GM20000 (cell line): Measurements from ENCODE around the gene MRPL42.
A peak's percentile ranks its signal among the peaks of the same experiment; 100 is the strongest.

Source experiments
- DNase-seq: peaks from one replicate; pipeline ENCODE4 v3.0.0; 2012; ENCODE audit warnings: low spot score
- TF ChIP-seq, protein P1 (sequence below): IDR thresholded peaks from 2 replicates; pipeline ENCODE4 v1.5.1; 2012; ENCODE audit warnings: mild to moderate bottlenecking, control low read depth; ENCODE audit errors: extremely low read depth, missing control alignments

The MRPL42 gene

DNA sequence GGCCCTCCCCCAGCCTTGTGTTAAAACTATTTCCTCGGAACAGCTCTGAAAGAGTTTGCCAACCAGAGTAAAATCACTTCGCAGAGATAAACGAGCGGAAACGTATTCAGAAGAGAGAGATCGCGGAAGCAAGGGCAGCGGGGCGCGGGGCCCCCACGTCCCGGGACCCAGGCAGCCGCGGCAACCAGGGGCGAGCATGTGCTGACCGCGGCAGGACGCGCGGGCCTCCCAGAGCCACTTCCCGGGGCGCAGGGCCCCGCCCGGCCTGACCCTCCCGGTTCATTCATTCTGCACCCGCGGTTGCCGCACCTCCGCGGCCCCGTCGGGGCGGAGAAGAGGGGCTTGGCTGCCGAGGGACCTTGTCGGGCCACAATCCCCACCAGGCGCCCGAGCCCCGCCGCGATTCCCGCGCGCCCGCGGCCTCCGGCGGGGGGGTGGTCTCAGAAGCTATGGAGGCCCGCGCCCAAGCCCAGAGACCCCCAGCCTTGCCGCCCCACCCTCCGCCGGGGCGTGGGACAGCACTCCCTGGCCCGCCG lies 26.2 kb upstream of the MRPL42 start:
- peak; percentile 48 for DNase-seq
- TF ChIP-seq, protein P1, sequence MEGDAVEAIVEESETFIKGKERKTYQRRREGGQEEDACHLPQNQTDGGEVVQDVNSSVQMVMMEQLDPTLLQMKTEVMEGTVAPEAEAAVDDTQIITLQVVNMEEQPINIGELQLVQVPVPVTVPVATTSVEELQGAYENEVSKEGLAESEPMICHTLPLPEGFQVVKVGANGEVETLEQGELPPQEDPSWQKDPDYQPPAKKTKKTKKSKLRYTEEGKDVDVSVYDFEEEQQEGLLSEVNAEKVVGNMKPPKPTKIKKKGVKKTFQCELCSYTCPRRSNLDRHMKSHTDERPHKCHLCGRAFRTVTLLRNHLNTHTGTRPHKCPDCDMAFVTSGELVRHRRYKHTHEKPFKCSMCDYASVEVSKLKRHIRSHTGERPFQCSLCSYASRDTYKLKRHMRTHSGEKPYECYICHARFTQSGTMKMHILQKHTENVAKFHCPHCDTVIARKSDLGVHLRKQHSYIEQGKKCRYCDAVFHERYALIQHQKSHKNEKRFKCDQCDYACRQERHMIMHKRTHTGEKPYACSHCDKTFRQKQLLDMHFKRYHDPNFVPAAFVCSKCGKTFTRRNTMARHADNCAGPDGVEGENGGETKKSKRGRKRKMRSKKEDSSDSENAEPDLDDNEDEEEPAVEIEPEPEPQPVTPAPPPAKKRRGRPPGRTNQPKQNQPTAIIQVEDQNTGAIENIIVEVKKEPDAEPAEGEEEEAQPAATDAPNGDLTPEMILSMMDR: no peak

DNA sequence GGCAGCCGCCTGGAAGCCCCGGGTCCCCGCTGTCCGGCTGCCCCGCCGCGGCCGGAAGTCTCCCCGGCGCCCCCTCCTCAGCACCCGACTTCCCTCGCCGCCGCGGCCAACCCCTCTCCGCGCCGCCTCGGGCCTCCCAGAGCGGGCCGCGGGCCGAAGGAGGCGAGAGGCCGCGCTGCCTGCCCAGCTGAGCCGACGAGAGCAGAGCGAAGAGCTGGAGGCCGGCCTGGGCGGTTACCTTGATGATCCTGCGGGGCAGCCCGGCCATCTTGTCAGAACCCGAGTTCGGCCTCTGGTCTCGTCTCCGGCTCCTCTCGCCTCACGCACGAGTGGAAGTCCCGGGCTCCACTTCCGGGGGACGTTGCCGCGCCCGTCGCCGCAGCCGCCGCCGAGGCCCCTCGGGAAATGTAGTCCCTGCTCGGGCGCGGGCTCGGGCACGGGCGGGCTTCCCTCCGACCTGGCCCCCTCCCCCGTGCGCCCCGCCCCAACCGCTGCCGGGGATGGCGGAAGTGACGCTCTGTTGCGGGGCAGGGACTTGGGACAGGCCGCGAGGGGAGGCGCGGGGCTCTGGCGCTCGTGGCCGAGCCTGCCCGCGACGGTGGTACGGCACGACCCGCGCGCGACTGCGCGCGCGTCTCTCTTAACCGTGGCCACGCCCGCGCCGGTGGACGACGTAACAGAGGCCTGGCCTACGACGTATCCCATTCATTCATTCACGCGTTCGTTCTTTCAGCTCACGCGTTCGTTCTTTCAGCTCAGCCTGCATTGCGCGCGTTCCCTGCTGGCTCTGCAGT lies 25.5 kb upstream of the MRPL42 start, which contains the start of gene UBE2N:
Gene UBE2N, minus strand, starts transcription at position 331 of the 794 bp plus-strand sequence. Its CDS starts 63 bp downstream, at position 268.
- peak; percentile 96 for DNase-seq
- TF ChIP-seq, protein P1: no peak

DNA sequence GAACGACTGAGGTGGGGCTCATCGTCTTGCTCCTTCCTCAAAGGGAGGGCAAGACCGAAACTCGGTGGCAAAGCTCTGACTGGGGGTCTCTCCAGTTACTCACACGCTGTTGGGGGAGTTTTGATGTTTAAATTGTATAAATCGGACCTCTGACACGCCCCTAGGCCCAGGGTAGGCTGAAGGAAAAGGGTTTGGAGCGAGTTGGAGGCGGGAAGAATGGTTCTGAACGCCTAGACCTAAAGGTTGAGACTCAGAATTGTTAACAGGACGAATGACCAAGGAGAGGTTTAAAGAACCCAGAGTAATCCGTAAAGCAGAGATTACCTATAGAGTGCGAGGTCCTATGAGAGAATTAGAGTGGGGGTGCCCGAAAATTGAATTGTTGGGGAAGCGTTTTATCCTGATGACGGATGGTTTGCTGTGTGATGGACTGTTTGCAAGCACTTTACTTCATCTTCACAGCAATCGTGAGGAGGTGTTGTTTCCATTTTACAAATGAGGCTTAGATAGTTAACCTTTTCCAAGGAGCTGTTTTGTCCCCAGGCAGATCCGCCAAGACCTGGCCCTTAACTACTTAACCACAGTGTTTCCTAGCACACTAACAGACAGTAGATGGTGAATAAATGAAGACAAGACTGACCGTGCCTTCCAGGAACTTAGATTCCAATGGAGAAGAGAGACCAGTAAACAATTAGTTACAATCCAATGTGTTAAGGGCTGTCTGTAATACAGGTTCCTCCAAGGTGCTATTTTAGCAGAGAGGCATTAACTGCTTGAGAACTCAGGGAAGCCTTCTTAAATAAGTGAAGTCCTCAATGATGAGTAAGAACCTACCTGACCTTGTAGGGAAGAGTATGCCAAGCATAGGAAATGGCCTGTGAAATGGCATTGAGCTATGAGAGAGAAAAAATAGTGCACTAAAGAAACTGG lies 24.6 kb upstream of the MRPL42 start:
- DNase-seq: no peak
- TF ChIP-seq, protein P1: no peak

DNA sequence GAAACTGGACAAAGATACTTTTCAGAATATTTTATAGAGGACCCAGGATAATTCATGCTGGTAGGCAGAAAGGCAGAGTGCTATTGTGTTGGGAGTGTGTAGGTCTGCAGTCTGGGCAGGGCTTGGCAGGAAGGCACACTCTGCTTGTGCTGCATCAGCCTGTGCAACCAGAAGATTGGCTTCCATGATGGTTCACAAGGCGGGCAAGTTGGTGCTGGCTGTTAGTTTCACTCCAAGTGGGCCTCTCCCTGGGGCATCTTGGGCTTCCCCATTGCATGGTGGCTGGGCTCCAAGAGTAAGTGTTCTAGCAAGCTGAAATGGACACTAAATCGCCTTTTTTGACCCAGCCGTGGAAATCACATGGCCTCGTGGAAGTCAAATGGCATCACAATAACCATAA lies 23.7 kb upstream of the MRPL42 start:
- no peak for DNase-seq
- TF ChIP-seq, protein P1: no peak

DNA sequence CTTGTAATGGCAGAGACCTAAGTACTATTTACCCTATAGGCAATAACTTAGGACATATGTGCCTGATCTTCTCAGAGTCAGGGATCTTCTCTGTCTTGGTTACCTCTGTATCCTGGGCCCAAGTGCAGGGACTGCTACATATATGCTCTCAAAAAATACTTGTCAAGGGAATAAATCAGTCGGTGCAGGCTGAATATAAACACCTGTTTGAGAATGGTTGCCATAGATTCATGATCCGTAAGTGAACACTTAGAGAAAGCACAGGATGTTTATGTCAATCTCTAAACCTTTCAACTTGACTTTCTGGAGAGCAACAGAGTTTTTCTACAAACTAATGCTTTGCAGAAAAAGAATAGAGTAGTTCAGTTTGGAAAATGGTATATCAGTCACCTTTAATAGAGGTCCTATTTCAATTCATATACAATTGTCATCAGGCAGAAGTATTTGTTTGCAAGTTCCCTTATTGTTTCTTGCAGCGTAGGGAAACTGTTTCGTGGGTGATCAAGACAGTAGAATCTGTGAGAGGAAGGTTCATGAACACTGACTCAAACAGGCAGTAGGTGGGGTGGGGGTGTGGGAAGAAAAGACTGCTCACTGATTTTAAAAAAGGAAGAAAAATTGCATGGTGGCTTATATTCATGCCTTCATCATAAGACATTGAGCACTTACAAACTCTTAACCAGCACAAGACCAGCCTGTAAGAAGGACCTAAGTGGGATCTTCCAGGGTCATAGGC lies 19.6 kb upstream of the MRPL42 start:
- no peak for DNase-seq

DNA sequence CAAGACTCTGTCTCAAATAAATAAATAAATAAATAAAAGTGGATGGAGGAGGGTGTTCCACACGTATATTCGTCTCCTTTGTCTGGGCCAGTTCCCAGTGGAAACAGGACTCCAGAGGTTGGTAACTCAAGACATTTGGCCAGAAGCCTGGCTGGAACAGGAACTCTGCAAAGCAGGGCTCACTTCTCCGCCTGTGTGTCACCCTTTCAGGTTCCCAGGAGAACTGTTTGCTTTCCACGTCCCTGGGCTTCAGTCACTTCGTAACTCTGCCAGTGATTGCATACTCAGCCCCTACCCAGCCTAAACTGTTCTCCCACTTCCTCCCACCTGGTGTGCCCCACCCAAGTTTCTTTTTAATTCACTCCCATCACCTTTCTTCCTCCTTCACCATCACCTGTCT lies 18.5 kb upstream of the MRPL42 start:
- no peak for DNase-seq
- TF ChIP-seq, protein P1: no peak

More for the DNA sequence above, 19.6 kb upstream of the MRPL42 start:
- TF ChIP-seq, protein P1: no peak
